Measurements from ENCODE around the gene PMP22. TPM values are rescaled to one million over a fixed set of nuclear protein-coding genes. Genes with fewer than 3 reads are reported as not detected.

Gene PMP22
- total and polyA plus RNA-seq, 2 of the 13 experiments (the other 11 are each of a cell fraction or from before 2014, with no cell fraction given) = 5.7 to 6.2 TPM

- TF ChIP-seq DZIP1 (CRISPR knock-in tag; IDR thresholded peaks at IDR 0.05) = no peak
- no peak for TF ChIP-seq ERF (CRISPR knock-in tag; IDR thresholded peaks at IDR 0.05)
- TF ChIP-seq UBTF (CRISPR knock-in tag; IDR thresholded peaks at IDR 0.05) = no peak
These were observed 2.6 kb downstream of the PMP22 start (continued) for GRCh38 chr17:15262291-15263205.

GRCh38 chr17:15261802-15262290 is 3.3 kb downstream of the PMP22 start:
- Histone ChIP-seq H3K9ac (ENCODE audit: insufficient read depth, low read depth, low read length) (no peak overlapping the region), H3K4me1 (ENCODE audit: insufficient read depth, low read length) (peaks cover 52% of the 10 kb centered on the region), H3K79me2 (ENCODE audit: insufficient read depth, low read length) (no peaks in the 10 kb centered on the region), H3K9me3 (ENCODE audit: low read length) (no peaks in the 10 kb centered on the region), H3K27ac (ENCODE audit: extremely low read length, insufficient read depth, low read length) (no peak overlapping the region), H2AFZ (ENCODE audit: low read length) (no peak overlapping the region), H3K36me3 (replicated peaks in 1 of 2; ENCODE audit: control insufficient read depth in 1 of 2, insufficient read depth in 2 of 2, low read length in 2 of 2) (no peaks in the 10 kb centered on the region), H3K4me3 (replicated peaks in 1 of 3; ENCODE audit: insufficient read depth in 1 of 3, low read depth in 2 of 3, low read length in 3 of 3) (peak overlapping the region in 2 of 3 experiments; percentile 60 to 81; a peak in 3 of 6 replicates), H3K4me2 (ENCODE audit: low read depth, low read length) (peak overlapping the region; percentile 100), H3K27me3 (ENCODE audit: control insufficient read depth in 1 of 2, insufficient read depth in 2 of 2, low read length in 2 of 2) (peaks cover 14 to 53% of the 10 kb centered on the region in 2 experiments), H4K20me1 (ENCODE audit: insufficient read depth, low read length) (no peaks in the 10 kb centered on the region)
- WGBS (ENCODE audit: low lambda C conversion rate) = 13% methylated on average over 3 of the region's 9 CpGs
- ATAC-seq = no peak
- no peak for DNase-seq (ENCODE audit: low spot score)
- in situ Hi-C loops (cut with HindIII; ENCODE audit: extremely low pct_ligation_motif_present, low pct_unique_long_range_greater_than_20kb) = loop anchor here (5.0 kb wide), 1 partner anchor 240 kb away; no protein-coding TSS in a partner anchor
- no peak for FAIRE-seq
- POLR2A ChIA-PET = interaction anchor here (0.9 kb wide), 1 partner anchor 241 kb away, joined by 4 read pairs; no protein-coding TSS in a partner anchor
- no TSS peak for BruUV-seq (replicated peaks)
- TF ChIP-seq CBX1 (IDR thresholded peaks at IDR 0.05; ENCODE audit: low read depth) (no peak), EZH2 (conservative IDR thresholded peaks at IDR 0.05; ENCODE audit: low read depth, low read length) (peak; percentile 49; the same call in 1 of the 2 replicates), ZNF577 (CRISPR knock-in tag; IDR thresholded peaks at IDR 0.05; ENCODE audit: borderline replicate concordance, low read depth) (no peak), ZNF280D (CRISPR knock-in tag; IDR thresholded peaks at IDR 0.05) (no peak)
- CTCF ChIA-PET (ENCODE audit: low intra/inter-chr PET ratio, low total read pairs) = interaction anchor here (2.4 to 2.5 kb wide), 2 partner anchors 184 to 241 kb away, joined by 7 to 28 read pairs; no protein-coding TSS in a partner anchor
- intact Hi-C loops (cut with micrococcal nuclease; ENCODE audit: unreplicated experiment) = loop anchor here (5.0 to 10.0 kb wide), 4 partner anchors 113 to 735 kb away; partner anchors contain the start of genes TTC19 and ZSWIM7

All from HepG2 (cell line).